ENCODE measurements around the gene ASMTL. TPM values are rescaled to one million over a fixed set of nuclear protein-coding genes. Genes with fewer than 3 reads are reported as not detected.
"Not testable (repeated sequence)": the region's sequence is repeated elsewhere in the genome, so short reads cannot be mapped to it uniquely, and the experiment has no call there.

Gene ASMTL
- total RNA-seq, 1 donor from 2014 or later, result 4.7 TPM

GRCh38 chrX:1449823-1450149 is 2.9 kb downstream of the ASMTL start:
- Histone ChIP-seq H3K27me3 (ENCODE audit: control insufficient read depth, insufficient read depth, low read length) (no peaks in the 10 kb centered on the region), H3K4me3 (ENCODE audit: low read depth, low read length) (no peak overlapping the region), H3K36me3 (ENCODE audit: control insufficient read depth, insufficient read depth, low read length) (no peaks in the 10 kb centered on the region)
- no peak for TF ChIP-seq CTCF (IDR thresholded peaks at IDR 0.05; ENCODE audit: insufficient read depth, low read length, severe bottlenecking)
- FAIRE-seq (no peak), DNase-seq (ENCODE audit: low read depth) (no peak)

- FAIRE-seq (no peak), DNase-seq (ENCODE audit: low read depth) (no peak)
- H3K36me3 ChIP-seq (ENCODE audit: control insufficient read depth, insufficient read depth, low read length), result no peaks in the 10 kb centered on the region
These were observed 3.5 kb downstream of the ASMTL start for GRCh38 chrX:1449036-1449822.

GRCh38 chrX:1448573-1449001 is 4.1 kb downstream of the ASMTL start:
- H3K27me3 ChIP-seq (ENCODE audit: control insufficient read depth, insufficient read depth, low read length); DNase-seq (ENCODE audit: low read depth); FAIRE-seq; H3K36me3 ChIP-seq (ENCODE audit: control insufficient read depth, insufficient read depth, low read length); H3K4me3 ChIP-seq (ENCODE audit: low read depth, low read length): not testable (repeated sequence)

More at GRCh38 chrX:1449036-1449822, 3.5 kb downstream of the ASMTL start:
- TF ChIP-seq CTCF (IDR thresholded peaks at IDR 0.05; ENCODE audit: insufficient read depth, low read length, severe bottlenecking), result no peak
- Histone ChIP-seq H3K27me3 (ENCODE audit: control insufficient read depth, insufficient read depth, low read length) (no peaks in the 10 kb centered on the region), H3K4me3 (ENCODE audit: low read depth, low read length) (no peak overlapping the region)

- H3K4me3 ChIP-seq (ENCODE audit: low read depth, low read length); H3K27me3 ChIP-seq (ENCODE audit: control insufficient read depth, insufficient read depth, low read length); H3K36me3 ChIP-seq (ENCODE audit: control insufficient read depth, insufficient read depth, low read length); DNase-seq (ENCODE audit: low read depth): not testable (repeated sequence)
- FAIRE-seq, result peak; percentile 87
These were observed 4.6 kb downstream of the ASMTL start for GRCh38 chrX:1447969-1448572.

- not testable (repeated sequence) for FAIRE-seq; H3K27me3 ChIP-seq (ENCODE audit: control insufficient read depth, insufficient read depth, low read length); H3K36me3 ChIP-seq (ENCODE audit: control insufficient read depth, insufficient read depth, low read length); H3K4me3 ChIP-seq (ENCODE audit: low read depth, low read length); DNase-seq (ENCODE audit: low read depth)
These were observed 5.4 kb downstream of the ASMTL start for GRCh38 chrX:1446984-1447968.

- DNase-seq (ENCODE audit: low read depth) (no peak), FAIRE-seq (no peak)
- Histone ChIP-seq H3K36me3 (ENCODE audit: control insufficient read depth, insufficient read depth, low read length) (no peaks in the 10 kb centered on the region), H3K4me3 (ENCODE audit: low read depth, low read length) (no peak overlapping the region), H3K27me3 (ENCODE audit: control insufficient read depth, insufficient read depth, low read length) (no peaks in the 10 kb centered on the region)
- no peak for TF ChIP-seq CTCF (IDR thresholded peaks at IDR 0.05; ENCODE audit: insufficient read depth, low read length, severe bottlenecking)
These were observed 7.9 kb downstream of the ASMTL start for GRCh38 chrX:1444561-1445500.
